ENCODE data around the gene TNNT1.
A peak's percentile ranks its signal among the peaks of the same experiment; 100 is the strongest.
"Not testable (repeated sequence)": the region's sequence is repeated elsewhere in the genome, so short reads cannot be mapped to it uniquely, and the experiment has no call there.

TNNT1 gene

DNA sequence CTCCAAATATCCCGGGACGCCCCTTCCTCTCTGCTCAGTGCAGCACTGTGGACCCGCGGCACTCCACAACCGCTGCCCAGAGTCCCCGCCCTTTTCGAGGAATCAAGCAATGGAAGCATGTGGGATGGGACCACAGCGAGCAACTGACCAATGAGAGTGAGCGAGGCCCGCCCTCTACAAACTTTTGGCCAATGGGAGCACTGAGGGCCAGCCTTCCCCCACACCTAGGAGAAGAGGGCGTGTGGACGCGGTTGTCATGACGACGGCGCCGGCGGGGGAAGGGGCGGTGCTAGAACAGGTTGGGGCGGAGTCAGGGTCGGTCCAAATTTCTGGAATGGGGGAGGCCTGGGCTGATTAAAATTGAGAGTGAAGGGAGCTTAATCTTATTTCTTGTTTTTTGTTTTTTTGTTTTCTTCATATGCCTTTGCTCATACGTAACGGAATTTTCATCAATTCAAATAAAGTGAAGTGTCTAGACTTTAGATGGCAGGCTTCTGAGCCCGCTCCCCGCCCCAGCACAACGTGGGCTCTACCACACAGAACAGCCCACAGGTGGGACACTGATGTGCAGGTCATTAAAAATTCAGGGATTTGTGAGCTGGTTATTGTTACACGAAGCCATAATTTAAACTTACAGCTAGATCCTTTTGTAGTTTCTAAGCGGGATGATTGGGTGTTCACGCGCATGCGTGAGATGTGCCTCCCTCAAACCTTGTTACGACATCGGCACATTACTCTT is 17.7 kb upstream of the TNNT1 start, which contains the start of gene DNAAF3:
Gene DNAAF3 (minus strand): TSS at position 84 of the 739 bp plus-strand sequence. CDS start 200 bp downstream, outside the sequence.
- no peak for DNase-seq

GRCh38 chr19:55165952-55166529 is 17.0 kb upstream of the TNNT1 start:
- no peak for DNase-seq

DNA sequence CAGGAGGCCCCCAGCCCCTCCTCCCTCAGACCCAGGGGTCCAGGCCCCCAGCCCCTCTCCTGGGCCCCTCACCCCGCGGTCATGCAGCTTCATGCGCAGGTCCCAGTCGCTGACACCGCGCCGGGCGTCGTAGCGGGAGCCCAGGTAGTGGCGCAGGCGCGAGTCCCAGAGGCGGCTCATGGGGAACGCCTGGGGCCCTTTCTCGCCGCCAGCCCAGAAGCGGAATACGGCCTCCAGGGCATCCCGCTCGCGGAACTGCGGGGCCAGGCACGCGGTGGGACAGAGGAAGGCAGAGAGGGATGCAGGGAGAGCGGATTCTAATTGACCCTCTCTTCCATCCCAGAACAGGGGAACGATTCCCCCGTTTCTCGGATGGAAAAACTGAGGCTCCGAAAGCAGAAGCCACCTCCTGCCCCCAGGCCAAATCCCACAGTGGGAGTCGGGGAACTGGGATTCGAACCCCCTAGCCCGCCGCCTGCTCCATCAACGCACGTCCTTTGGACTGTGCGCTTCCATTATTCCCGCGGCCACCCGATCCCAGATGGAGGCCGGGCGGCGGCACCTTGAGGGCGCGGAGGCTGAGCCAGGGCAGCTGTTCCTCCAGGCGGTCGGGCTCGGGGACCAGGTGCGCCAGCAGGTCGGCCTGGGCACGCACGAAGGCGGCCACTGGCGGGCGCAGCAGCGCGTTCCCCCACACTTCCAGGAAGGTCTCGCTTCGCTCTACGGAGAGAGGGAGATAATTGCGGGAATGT is 12.7 kb upstream of the TNNT1 start:
- DNase-seq, result no peak

DNA sequence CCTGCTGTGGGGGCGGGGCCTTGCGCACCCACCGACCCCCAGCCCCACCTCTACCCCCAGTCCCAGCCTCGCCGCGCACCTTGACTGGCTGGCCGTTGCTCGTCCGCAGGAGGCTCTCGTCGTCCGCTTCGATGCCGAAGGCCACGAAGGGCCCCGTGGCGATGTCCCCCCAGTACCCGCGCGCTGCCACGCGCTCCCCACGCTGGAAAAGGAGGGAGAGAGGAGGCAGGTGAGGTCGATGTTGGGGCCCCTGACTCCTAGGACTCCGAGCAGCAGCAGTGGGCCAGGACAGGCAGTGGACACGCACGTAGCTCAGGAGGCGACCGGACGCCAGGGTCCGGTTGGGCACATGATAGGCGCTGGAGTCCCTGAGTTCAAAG is 12.0 kb upstream of the TNNT1 start:
- DNase-seq, result no peak

- peak; percentile 69 for DNase-seq
These were observed 11.4 kb upstream of the TNNT1 start for GRCh38 chr19:55160128-55160985.

DNA sequence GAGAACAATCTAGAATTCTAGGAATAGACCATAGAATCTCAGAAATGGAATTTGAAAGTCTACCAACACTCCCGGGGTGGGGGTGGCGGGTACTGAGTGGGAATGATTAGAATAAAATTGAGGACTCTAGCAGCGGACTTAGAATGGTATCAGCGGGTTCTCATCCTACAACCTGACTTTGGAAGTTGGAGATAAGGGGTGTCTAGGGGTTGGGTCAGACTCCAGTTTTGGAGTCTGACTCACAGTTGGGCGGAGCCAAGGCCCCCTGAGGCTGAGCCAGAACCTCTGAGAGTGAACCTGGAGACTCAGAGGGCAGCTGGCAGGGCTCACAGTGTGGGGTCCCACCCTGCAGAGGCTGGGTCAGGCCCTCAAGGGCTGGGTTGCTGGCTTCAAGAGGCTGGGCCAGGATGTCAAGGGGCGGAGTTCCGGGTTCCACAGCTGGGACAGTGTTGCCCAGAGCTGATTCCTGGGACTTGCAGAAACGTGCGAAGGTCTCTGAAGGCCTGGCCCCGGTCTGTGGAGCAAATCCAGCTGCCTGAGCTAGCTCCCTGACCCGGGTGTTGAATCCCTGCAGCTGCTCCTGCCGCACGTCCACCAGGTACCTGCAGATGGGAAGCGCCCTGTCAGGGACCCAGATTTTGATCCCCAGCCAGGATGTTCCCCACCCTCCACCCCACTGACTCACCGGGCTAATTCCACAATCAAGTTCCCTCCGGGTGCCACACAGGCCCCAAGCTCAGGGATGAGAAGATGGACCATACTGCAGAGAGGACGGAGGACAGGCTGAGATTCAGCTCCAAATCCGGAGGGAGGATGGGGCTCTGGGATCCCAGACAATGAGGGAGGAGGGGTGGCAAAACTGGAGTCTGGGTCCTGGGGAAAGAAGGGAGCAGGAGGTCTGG is 10.1 kb upstream of the TNNT1 start:
- no peak for DNase-seq

DNA sequence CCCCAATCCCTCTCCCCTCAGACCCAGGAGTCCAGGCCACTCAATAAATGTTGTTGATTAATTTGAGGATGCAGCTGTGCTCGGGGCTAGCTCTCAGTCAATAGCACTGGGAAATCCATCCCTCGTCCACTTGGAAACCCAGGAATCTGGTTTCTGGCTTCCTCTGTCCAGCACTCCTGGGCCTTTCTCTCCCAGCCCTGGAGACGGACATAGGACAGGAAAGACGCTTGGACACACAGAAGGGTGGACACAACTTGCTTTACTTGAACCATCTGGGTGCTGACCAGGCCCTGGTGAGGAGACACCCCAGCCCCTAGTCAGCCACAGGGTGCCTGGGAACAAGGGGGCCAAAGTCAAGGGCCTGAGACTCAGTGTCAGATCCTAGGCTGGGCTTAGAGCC is 9.4 kb upstream of the TNNT1 start:
- no peak for DNase-seq

DNA sequence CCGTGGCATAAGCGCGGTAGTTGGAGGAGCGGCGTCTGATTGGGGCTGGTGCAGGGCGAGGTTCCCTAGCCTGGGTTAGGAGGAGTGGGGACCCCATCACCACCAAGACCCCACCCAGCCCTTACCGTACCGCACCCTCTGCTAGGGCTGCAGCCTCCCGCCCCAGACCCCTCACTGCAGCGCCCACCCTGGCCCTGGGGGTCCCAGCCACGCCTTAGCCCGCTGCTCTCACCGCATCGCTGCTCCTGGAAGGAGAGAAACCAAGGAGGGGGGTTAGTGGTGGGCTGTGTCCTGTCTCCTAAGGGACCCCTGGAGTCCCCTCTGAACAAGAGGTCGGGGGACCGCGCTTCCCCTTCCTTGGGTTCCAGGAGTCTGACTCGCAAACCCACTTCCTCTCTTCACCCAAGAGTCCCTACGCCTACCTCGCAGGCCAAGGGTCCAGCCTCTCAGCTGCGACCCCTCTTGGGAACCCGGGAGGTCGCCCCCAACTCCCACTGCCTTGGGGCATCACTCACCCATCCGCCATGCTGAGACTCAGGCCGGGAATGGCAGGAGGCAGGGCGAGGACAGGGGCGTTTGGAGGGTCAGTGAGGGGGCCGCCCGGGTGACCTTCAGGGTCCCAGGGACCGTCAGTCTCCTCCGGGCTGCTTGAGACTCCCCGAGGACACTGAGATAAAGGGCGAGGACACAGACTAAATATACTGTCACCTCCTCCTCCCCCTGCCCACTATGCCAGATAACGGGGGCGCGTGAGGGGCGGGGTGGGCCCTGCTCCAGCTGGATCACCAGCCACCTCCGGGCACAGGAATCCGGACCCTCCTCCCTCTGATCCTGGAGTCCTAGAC is 8.3 kb upstream of the TNNT1 start, which contains the start of gene TNNI3:
Gene TNNI3 (minus strand): TSS at position 669 of the 845 bp plus-strand sequence. CDS start 143 bp downstream, at position 526.
- no peak for DNase-seq

DNA sequence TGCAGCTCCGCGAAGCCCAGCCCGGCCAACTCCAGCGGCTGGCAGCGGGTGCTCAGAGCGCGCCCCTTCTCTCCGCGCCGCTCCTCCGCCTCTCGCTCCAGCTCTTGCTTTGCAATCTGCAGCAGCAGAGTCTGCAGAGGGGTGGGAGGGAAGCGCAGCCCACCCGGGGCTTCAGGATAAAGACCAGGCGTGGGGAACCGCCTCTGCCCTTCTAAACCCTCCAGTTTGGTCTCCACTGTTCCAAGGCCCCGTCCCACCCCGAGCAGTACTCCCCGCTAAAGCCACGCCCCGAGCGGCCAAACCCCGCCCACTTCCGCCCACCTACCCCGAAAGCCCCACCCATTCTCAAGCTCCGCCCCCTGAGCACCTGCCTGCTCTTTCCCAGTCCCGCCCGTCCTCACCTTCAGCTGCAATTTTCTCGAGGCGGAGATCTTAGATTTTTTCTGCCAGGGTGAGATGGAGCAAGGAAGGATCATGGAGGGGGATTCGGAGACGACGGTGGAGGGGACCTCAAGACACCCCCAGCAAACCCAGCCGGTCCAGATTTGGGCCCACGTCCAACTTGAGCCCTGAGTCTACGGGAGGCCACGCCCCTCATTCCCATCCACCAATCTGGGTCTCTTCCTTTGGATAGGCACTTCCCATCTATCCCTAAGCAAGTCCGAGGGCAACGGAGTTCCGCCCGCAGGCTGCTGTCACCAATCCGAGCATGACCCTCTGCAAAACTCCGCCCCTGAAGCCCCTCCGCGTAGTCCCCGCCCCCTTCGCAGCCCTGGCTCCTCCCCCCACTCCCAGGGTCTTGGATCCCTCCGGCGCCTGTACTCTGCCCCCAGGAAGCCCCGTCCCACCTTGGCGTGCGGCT is 7.4 kb upstream of the TNNT1 start:
- no peak for DNase-seq

GRCh38 chr19:55155784-55156183 is 6.8 kb upstream of the TNNT1 start:
- DNase-seq, result not testable (repeated sequence)

DNA sequence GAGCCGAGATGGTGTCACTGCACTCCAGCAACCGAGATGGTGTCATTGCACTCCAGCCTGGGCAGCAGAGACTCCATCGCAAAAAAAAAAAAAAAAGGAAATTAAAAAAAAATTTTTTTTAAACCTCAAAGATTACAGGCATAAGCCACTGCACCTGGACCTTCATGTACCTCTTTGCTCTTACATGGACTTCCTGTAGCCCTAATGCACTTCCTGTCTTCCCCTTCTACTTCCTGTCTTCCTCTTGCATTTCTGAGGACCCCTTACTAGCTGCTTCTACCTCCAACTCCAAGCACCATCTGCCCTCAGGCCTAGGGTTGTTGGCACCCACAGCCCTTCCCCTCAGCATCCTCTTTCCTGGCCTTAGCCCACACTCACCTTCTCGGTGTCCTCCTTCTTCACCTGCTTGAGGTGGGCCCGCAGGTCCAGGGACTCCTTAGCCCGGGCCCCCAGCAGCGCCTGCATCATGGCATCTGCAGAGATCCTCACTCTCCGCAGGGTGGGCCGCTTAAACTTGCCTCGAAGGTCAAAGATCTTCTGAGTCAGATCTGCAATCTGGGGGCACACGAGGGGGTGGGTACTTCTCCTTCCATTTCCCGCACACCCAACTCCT is 4.8 kb upstream of the TNNT1 start:
- DNase-seq, result no peak

DNA sequence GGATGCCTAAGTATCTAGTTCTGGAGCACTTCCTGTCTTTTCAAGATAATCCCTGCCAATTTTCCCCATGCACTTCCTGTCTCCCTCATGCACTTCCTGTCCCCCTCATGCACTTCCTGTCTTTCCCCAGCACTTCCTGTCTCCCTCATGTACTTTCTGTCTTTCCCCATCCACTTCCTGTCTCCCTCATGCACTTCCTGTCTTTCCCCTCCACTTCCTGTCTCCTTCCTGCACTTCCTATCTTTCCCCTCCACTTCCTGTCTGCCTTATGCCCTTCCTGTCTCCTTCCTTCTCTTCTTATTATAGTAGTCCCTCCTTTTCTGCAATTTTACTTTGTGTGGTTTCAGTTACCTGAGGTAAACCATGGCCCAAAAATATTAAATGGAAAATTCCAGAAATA is 3.0 kb upstream of the TNNT1 start:
- DNase-seq, result no peak

DNA sequence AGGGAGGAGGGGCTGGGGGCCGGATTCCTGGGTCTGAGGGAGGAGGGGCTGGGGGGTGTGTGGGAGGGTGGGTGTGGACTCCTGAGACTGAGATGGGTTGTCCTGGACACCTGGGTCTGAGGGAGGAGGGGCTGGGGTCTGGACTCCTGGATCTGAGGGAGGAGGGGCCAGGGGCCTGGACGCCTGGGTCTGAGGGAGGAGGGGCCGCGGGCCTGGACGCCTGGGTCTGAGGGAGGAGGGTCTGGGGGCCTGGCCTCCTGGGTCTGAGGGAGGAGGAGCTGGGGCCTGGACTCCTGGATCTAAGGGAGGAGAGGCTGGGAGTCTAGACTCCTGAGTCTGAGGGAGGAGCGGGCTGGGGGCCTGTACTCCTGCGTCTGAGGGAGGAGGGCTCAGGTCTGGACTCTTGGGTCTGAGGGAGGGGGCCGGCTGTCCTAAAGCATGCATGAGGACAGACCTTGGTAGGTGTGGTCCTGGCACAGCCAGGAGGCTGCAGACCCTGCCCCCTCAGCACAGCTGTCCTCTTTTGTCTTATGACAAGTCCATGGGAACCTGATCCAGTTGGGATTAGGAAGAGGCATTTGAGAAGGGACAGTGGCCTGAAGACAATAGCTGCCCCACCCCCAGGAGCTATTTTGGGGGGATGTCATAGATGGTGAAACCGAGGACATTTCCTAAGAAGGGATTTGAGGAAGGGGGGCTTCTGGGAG is 1.3 kb downstream of the TNNT1 start:
- no peak for DNase-seq

DNA sequence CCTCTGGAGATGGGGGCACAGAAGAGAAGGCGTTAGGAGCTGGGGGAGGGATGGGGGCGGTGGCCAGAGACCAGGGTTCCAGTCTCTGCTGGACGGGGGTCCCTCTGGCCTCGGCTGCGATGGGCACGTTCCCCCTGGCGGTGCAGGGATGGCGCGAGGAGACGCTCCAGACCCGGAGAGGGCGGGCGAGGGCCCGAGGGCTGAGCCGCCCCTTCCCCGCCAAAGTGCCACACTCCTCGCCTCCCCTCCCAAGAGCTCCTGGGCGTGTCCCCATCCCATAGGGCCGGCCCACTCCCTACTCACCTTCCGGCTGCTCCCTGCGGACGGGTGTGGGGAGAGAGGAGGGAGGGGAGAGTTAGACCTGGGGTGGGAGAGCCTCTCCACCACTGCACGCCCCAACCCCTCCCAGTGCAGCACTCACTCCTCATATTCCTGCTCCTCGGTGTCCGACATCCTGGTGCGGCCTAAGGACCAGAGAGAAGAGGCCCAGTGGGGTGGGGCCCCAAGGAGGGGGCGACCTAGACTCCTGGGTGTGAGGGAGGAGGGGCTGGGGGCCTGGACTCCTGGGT is 2.2 kb downstream of the TNNT1 start:
- no peak for DNase-seq

GRCh38 chr19:55146078-55146704 is 2.8 kb downstream of the TNNT1 start:
- DNase-seq, result no peak

GRCh38 chr19:55145232-55145631 is 3.8 kb downstream of the TNNT1 start:
- DNase-seq, result no peak

DNA sequence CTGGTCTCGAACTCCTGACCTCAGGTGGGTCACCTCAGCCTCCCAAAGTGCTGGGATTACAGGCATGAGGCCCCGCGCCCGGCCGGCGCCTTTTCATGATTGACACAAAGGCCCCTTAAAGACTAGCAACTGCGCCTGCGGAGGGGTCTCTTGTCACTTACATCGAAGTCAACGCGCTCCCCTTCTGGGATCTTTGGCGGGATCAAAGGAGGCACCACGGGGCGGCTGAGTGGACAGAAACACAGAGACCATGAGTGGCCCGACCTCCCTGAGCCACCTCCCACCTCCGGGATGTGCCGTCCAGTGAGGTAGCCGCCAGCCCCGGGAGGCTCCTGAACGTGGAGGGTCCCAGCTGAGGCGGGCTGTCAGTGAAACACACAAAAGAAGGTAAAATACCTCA is 7.3 kb downstream of the TNNT1 start:
- DNase-seq, result no peak

DNA sequence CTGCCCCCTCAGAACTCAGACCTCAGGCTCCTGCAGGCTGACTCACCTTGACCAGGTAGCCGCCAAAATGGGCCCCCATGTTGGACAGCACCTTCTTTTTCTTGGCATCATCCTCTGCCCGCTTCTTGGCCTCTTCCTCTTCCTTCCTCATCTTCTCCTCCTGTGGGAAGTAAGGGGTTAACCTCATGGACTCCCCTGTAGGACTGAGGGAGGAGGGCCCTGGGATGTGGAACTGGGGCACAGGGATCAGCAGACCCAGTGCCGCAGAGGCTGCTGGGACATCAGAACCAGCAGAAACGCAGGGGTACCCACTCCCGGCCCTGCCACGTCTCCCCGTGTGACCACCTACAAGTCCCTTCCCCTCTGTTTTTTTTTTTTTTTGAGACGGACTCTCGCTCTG is 11.1 kb downstream of the TNNT1 start:
- no peak for DNase-seq
